ENCODE measurements around the gene LRRC47. TPM values are rescaled to one million over a fixed set of nuclear protein-coding genes. Genes with fewer than 3 reads are reported as not detected.

The LRRC47 gene
- polyA plus RNA-seq, 1 donor from 2014 or later: 59.2 TPM

DNA sequence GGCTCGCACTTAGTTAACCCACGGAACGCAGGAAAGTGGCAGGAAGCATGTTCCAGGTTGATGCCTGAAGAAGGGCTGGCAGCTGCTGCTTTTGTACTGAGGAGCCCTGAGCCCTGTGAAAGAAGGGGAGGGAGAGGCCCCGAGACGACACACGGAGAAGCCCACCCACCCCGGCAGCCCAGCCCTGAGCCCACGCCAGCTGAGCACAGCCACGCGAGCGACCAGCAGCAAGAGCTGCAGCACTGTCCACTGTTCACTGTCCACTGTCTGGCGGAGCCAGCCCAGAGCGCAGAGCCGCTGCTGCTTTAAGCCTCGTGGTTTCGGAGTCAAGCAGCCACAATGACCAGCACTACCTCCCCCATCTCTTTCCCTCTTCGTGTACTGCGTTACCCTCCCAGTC lies 5.3 kb downstream of the LRRC47 start:
- H2AFZ ChIP-seq (ENCODE audit: low read depth, low read length): no peak overlapping the region
- no peak overlapping the region for H3K4me3 ChIP-seq (ENCODE audit: low read length)
- H3K79me2 ChIP-seq (replicated peaks; ENCODE audit: insufficient read depth, low read length): peaks cover 21% of the 10 kb centered on the region
- no peak overlapping the region for H3K27ac ChIP-seq (ENCODE audit: low read length)
- H4K20me1 ChIP-seq (ENCODE audit: insufficient read depth): peaks cover 7% of the 10 kb centered on the region
- no peak overlapping the region for H3K4me2 ChIP-seq (ENCODE audit: low read length)
- H3F3A ChIP-seq (ENCODE audit: insufficient read depth, low read length, poor library complexity, severe bottlenecking): no peaks in the 10 kb centered on the region
- no peaks in the 10 kb centered on the region for H3K27me3 ChIP-seq (ENCODE audit: insufficient read depth, low read depth, low read length)
- no peak for TF ChIP-seq POLR2AphosphoS5 (IDR thresholded peaks at IDR 0.05)
- TF ChIP-seq SMC3 (conservative IDR thresholded peaks at IDR 0.05; ENCODE audit: poor library complexity): no peak
- TF ChIP-seq EZH2 (IDR thresholded peaks at IDR 0.05; ENCODE audit: borderline replicate concordance, insufficient read depth, low read length, poor library complexity, severe bottlenecking): no peak
- TF ChIP-seq REST (IDR thresholded peaks at IDR 0.05; ENCODE audit: borderline replicate concordance): no peak
- TF ChIP-seq MXI1 (conservative IDR thresholded peaks at IDR 0.05; ENCODE audit: poor library complexity, severe bottlenecking): no peak
- TF ChIP-seq EP300 (conservative IDR thresholded peaks at IDR 0.05; ENCODE audit: poor library complexity, severe bottlenecking): no peak
- TF ChIP-seq, protein P1, sequence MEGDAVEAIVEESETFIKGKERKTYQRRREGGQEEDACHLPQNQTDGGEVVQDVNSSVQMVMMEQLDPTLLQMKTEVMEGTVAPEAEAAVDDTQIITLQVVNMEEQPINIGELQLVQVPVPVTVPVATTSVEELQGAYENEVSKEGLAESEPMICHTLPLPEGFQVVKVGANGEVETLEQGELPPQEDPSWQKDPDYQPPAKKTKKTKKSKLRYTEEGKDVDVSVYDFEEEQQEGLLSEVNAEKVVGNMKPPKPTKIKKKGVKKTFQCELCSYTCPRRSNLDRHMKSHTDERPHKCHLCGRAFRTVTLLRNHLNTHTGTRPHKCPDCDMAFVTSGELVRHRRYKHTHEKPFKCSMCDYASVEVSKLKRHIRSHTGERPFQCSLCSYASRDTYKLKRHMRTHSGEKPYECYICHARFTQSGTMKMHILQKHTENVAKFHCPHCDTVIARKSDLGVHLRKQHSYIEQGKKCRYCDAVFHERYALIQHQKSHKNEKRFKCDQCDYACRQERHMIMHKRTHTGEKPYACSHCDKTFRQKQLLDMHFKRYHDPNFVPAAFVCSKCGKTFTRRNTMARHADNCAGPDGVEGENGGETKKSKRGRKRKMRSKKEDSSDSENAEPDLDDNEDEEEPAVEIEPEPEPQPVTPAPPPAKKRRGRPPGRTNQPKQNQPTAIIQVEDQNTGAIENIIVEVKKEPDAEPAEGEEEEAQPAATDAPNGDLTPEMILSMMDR (IDR thresholded peaks at IDR 0.05; ENCODE audit: poor library complexity, severe bottlenecking): no peak
- TF ChIP-seq TAF1 (IDR thresholded peaks at IDR 0.05; ENCODE audit: low read depth): no peak
- TF ChIP-seq RAD21 (conservative IDR thresholded peaks at IDR 0.05): no peak
- no peaks in the 10 kb centered on the region for H3K9me3 ChIP-seq (ENCODE audit: low read length)
- no peaks in the 10 kb centered on the region for H3K36me3 ChIP-seq (ENCODE audit: insufficient read depth, low read length)
- no peak overlapping the region for H3K9ac ChIP-seq (ENCODE audit: low read length)
- no peaks in the 10 kb centered on the region for H3K9me2 ChIP-seq (ENCODE audit: insufficient read depth, low read length)

DNA sequence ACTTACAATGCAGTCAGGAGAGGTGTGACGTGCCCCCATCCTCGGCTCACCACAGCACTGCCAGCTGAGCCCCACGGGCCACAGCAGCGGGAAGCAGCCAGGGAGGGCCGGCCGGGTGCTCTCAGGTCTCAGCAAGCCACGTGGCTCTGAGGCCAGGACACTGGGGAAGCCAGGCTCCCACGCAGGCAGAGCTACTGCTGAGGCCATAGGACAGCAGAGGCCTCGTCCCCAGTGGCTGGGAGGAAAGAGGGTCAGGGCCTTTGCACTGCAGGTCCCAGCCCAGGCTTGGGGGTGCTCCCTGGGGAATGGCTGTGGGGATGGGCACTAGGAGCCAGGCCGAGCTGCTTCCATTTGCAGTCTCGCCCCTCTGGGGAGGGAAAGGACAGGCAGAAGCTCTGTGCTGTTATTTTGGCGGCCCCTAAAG lies 5.8 kb downstream of the LRRC47 start:
- Histone ChIP-seq H4K20me1 (ENCODE audit: insufficient read depth) (peaks cover 5% of the 10 kb centered on the region), H3K4me2 (ENCODE audit: low read length) (no peak overlapping the region), H3K9ac (ENCODE audit: low read length) (no peak overlapping the region), H3K36me3 (ENCODE audit: insufficient read depth, low read length) (no peaks in the 10 kb centered on the region), H3K4me3 (ENCODE audit: low read length) (no peak overlapping the region), H3K79me2 (replicated peaks; ENCODE audit: insufficient read depth, low read length) (peaks cover 18% of the 10 kb centered on the region), H2AFZ (ENCODE audit: low read depth, low read length) (no peak overlapping the region), H3F3A (ENCODE audit: insufficient read depth, low read length, poor library complexity, severe bottlenecking) (no peaks in the 10 kb centered on the region), H3K27ac (ENCODE audit: low read length) (no peak overlapping the region), H3K9me2 (ENCODE audit: insufficient read depth, low read length) (no peaks in the 10 kb centered on the region), H3K27me3 (ENCODE audit: insufficient read depth, low read depth, low read length) (no peaks in the 10 kb centered on the region), H3K9me3 (ENCODE audit: low read length) (no peaks in the 10 kb centered on the region)
- TF ChIP-seq RAD21 (conservative IDR thresholded peaks at IDR 0.05): no peak
- TF ChIP-seq EP300 (conservative IDR thresholded peaks at IDR 0.05; ENCODE audit: poor library complexity, severe bottlenecking): no peak
- no peak for TF ChIP-seq EZH2 (IDR thresholded peaks at IDR 0.05; ENCODE audit: borderline replicate concordance, insufficient read depth, low read length, poor library complexity, severe bottlenecking)
- TF ChIP-seq SMC3 (conservative IDR thresholded peaks at IDR 0.05; ENCODE audit: poor library complexity): no peak
- TF ChIP-seq POLR2AphosphoS5 (IDR thresholded peaks at IDR 0.05): no peak
- no peak for TF ChIP-seq REST (IDR thresholded peaks at IDR 0.05; ENCODE audit: borderline replicate concordance)
- TF ChIP-seq, protein P1 (IDR thresholded peaks at IDR 0.05; ENCODE audit: poor library complexity, severe bottlenecking): no peak
- TF ChIP-seq TAF1 (IDR thresholded peaks at IDR 0.05; ENCODE audit: low read depth): no peak
- no peak for TF ChIP-seq MXI1 (conservative IDR thresholded peaks at IDR 0.05; ENCODE audit: poor library complexity, severe bottlenecking)

Data from neural cell (in vitro differentiated cells).